ENCODE data around the gene SLC25A30.
A peak's percentile ranks its signal among the peaks of the same experiment; 100 is the strongest.

Gene SLC25A30, protein sequence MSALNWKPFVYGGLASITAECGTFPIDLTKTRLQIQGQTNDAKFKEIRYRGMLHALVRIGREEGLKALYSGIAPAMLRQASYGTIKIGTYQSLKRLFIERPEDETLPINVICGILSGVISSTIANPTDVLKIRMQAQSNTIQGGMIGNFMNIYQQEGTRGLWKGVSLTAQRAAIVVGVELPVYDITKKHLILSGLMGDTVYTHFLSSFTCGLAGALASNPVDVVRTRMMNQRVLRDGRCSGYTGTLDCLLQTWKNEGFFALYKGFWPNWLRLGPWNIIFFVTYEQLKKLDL

DNA sequence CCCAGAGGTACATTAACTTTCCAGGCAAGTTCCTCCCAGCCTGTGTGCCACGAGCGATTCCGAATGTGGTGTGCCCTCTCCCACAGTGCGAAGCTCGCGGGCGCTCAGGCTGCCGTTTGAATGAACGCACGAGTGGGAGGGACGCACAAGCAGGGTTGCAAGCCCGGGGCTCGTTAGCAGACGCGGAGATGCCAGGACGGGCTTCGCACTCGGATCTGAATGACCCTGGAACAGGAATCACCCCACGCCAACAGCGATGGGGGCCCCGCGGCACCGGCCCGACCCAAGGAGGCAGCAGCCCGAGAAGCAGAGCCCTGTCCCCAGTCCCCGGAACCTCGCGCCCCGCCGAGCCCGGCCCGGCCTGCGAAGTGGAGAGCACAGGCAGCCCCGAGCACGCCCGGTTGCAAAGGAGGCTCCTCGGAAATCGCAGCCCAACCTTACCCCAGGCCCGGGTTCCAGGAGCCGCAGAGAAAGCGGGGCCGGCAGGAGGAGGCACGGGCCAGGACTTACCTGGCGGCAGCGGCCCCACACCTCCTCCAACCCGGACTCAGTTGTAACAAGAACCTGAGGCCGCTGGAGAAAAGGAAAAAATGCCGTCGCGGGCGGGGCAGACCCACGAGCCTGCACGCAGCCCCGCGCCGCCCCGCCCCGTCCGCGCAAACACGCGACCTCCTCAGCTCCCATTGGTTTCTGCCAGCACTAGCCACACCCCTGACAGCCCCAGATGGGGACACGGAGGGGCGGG, at the start of gene SLC25A30:
SLC25A30 (minus strand) TSS at position 584 of the 745 bp plus-strand sequence. CDS start 6,948 bp downstream, outside the sequence.
- DNase-seq = peak; percentile 75

DNA sequence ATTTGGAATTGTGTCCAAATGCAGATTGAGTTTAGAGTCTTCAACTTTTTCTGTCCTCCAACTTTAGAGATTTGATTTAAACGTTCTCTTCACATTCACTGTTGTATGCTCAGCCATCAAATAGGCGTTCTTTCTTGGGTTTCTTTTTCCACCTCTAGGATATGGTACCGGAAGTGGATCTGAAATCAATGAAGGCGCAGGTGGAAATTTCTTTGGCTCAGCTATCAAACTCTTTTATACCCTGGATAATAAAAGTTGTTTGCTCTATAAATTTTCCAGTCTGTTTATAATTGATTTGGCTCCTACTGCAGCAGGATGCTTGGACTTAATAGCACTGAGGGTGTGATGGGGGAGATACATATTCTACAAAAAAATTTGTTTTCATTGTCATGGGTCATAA, 48.2 kb upstream of the SLC25A30 start:
- DNase-seq = no peak

DNA sequence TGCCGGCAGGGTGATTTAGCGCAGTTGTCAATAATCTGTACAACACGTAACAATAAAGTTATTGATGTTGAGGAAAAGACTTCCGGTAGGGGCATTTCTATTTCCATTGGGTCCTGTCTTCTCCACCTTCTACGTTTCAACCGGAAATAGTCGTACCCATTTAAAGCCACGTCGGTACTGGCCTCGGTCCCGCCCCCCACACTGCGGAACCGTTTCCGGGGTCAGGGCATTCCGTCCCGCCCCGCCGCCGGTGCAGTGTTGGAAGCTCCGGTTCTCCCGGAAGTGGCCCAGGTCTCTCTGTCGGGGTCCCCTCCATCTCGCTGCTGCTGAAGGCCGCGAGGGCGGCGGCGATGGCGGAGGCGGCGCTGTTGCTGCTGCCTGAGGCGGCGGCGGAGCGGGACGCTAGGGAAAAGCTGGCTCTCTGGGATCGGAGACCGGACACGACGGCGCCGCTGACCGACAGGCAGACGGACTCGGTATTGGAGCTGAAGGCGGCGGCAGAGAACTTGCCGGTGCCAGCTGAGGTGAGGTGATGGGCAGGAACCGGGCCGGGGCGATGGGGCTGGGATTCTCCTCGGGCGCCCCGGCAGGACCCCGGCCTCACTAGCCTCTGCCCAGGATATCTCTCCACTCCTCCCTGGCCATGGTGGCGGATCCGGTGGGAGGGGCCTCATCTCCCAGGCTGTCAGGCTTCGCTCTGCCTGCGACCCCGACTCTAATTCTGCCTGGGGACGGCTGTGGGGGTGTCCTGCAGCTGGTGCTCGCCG, 46.7 kb upstream of the SLC25A30 start, which contains the start of gene COG3:
COG3 (plus strand) TSS at position 253 of the 767 bp plus-strand sequence; CDS start at position 351, 98 bp downstream.
- DNase-seq = peak; percentile 88

DNA sequence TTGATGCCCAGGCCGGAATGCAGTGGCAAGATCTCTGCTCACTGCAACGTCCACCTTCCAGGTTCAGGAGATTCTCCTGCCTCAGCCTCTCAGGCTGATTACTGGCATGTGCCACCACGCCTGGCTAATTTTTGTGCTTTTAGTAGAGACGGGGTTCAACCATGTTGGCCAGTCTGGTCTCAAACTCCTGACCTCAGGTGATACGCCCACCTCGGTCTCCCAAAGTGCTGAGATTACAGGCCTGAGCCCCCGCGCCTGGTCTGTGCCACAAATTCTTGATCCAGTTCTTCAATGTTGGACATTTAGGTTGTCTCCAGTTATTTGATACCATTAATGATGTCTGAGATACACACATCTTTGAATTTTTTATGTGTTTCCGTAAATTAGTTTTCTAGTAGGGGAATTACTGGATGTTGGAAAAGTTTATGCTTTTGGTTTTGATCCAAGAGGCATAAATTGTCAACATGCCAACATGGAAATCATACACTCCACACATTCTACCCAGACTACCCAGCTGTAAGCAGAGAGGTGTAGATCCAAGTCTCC, 46.0 kb upstream of the SLC25A30 start:
- DNase-seq = no peak

DNA sequence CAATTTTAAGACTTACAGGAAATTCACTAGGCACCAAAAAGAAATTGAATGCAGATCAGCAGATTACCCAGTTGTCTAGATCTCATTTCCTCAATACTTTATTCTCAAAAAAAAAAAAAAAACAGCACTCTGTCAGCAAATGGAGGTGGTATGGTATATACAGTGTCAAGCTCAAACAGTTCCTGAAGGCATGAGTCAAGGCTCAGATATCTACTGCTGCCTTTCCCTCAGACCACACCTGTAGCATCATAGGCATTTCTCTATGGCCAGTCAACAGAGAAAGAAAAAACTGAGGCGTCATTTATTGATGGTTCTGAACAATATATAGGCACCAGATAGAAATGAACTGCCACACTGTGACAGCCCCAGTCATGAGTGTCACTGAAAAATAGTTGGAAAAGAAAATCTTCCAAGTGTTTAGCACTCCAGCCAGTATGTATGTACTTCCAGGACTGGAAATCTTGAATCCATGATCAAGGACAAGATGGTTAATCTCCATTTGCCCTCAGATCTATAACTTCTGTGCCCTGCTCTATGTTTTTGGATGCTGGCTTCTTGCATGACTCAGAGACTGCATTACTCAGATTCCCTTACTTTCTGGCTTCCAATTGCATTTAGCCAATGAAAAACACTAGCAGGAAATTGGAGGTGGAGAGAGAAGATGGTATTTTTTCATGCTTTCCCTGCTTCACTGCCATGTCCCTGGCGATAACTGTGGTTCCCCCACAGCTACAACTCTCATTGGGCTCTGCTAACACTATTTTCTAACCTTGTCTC, 38.2 kb upstream of the SLC25A30 start:
- no peak for DNase-seq

DNA sequence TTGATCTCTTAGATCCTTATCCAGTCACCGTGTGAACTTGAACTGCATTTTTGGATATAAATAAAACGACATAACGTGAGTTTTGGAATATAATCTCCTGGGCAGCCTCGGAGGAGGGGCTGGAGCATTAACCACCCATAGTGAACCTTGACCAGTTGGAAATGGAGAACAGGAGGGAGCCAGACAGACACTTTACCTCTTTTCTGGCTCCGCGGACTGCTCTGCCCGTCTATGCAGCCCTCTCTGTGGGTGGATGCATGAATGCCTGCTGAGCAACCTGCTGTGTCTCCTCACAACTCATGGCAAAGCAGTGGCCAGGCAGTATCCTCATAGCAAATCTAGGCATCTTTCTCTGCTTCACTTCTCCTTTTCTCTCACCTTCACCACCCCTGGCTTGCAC, 36.0 kb upstream of the SLC25A30 start:
- no peak for DNase-seq

DNA sequence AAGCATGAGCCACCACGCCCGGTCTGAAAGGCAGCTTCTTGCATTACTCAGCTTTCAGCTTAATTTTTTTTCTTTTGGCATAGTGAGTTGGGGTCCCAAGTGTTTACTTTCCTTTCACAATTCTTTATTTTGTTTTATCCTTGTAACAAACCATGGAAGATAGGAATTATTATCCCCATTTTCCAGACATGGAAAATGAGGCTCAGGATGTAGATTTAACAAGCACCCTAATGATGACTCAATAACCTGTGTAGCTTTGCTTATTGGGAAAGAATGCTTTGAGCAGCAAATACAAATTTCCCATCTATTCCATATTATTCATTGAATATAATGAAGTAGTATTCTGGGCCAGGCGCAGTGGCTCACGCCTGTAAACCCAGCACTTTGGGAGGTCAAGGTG, 33.1 kb upstream of the SLC25A30 start:
- no peak for DNase-seq

DNA sequence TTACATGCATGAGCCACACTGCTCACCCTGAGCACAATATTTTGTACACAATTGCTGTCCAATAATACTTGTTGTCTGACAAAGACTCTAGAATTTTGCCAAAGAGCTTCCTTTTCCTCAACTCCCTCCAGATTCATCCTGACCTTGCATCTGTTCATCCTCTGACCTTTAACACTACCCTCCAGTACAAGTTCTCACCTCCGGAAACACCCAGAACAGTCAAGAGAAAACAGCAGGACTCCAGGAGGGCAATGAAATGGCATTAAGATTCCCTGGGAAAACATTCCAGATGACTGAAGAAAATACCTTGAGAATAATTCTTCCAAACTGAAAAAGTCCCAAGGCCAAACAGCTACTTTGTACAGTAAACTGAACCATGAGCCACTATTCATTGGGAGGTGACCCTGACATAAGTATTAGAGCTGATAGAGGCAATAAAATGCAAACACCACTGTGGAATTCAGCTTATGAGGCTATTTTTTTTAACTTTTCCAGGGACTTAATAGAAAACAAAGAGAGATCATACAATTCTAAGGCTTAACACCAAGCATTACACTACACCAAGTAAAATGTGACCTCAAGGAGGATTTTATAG, 30.9 kb upstream of the SLC25A30 start:
- no peak for DNase-seq

DNA sequence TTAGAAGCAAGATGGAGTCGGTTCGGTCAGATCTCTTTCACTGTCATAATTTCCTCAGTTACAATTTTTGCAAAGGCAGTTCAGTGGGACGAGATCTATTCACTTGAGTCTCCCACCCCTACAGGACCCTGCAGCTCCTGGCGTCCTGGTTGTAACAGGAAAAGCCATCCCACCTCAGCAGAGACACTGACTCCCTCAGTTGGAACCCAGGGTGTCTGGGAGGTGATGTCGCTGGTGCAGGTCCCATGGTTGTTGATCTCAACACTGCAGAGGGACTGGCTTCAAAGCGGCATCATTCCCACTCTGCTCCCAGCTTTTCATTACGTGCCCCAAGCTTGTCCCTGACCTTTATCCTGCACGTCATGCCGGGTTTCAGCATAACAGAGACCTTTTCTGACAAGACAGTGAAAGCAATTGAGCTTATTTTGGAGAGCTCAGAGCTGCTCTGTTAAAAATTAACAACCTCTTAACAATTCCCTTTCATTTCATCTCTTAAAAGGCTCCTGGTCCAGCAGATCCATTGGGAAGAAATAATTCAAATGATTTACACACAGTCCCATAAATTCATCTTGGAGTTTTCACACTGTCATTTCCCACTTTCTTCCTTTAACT, 29.0 kb upstream of the SLC25A30 start:
- no peak for DNase-seq

DNA sequence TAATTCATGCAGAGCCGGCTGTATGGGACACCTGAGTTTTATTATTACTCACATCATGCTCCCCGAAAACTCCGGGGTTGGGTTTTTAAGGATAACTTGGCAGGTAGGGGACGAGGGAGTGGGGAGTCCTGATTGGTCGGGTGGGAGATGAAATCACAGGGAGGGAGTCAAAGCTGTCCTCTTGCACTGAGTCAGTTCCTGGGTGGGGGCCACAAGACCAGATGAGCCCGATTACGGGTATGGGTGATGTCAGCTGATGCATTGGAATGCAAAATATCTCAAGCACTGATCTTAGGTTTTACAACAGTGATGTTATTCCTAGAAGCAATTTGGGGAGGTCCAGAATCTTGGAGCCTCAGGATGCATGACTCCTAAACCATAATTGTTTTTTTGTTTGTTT, 28.0 kb upstream of the SLC25A30 start:
- DNase-seq = no peak

DNA sequence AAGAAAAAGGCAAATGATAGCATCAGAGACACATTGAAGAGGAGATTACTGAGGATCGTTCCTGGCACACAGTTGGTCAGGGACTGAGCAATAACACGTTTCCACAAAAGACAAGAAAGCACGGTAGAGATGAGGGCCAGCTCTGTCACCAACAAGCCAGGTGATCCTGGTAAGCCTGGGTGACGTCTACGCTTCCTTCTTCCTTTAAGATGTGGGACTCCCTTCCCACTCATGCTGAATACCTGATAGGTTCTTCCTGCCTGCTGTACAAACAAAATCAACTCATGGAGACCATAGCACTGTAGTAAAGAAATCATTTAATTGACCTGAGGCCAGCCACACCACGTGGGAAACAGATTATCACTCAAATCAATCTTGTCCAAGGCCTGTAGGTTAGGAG, 26.9 kb upstream of the SLC25A30 start:
- DNase-seq = no peak

DNA sequence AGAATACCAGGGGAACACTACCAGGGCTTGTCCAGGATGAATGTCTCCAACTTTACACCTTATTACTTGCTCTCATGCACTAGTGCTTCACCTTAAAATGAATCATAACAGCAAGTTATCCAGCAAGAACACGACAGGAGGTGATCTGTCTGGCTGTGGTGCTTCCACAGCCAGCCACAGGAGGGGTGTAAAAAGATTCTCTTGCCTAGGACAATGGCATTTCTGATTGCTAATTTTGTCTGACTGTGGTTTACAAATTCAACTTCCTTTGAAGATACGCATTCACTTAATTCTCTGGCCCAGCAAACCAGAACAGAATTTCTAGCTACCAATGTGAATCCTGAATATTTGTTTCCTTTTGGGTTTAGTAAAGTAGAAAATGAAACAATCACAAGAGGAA, 23.5 kb upstream of the SLC25A30 start:
- DNase-seq = no peak

DNA sequence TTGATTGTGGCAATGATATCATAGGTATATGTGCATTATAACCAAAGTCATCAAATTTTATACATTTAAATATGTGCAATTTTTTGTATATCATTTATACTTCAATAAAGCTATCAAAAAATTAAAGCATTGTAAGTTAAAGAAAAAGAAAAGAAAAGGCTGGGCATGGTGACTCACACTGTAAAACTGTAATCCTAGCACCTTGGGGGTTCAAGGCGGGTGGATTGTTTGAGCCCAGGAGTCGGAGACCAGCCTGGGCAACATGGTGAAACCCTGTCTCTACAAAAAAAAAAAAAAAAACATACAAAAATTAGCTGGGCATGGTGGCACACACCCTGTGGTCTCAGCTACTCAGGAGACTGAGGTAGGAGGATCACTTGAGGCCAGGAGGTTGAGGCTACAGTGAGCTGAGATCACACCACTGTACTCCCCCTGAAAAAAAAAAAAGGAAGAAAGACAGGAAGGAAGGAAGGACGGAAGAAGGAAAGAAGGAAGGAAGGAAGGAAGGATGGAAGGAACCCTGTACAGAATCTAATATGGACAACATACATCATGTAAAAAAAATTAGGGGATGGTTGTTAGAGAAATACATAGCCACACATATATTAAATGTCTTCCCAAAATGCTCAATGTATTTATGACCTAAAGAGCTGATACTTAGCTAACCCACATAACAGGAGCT, 21.7 kb upstream of the SLC25A30 start:
- DNase-seq = no peak

DNA sequence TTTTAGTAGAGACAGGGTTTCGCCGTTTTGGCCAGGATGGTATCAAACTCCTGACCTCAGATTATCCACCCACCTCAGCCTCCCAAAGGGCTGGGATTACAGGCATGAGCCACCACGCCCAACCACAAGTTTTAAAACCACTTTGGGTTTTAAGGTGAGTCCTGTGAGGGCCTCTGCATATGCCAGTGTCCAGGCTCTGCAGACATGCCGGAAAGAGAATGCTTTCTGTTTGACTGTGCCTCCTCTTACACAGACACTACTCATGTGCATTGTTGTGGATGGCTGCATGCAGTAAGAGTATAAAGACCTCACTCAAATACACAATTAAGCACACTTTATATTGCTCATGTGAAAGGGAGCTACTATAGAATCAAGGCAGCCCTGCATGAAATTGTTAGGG, 20.8 kb upstream of the SLC25A30 start:
- DNase-seq = no peak

DNA sequence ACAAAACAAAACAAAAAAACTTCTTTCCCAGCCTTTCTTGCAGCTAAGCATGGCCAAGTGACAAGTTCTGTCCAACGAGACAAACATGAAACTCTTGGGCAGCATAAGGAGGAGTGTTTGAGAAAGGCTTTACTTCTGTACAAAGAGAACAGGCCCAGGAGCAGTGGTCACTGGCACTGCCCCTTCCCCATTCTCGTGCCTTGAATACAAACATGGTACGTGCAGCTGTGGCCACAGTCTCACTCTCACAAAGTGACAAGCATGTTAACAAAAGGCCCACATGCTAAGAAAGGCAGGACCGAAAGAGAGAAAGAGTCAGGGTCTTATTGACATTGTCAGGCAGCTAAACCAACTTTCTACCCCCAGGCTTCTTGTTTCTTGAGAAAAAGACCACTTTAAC, 19.8 kb upstream of the SLC25A30 start:
- DNase-seq = no peak

DNA sequence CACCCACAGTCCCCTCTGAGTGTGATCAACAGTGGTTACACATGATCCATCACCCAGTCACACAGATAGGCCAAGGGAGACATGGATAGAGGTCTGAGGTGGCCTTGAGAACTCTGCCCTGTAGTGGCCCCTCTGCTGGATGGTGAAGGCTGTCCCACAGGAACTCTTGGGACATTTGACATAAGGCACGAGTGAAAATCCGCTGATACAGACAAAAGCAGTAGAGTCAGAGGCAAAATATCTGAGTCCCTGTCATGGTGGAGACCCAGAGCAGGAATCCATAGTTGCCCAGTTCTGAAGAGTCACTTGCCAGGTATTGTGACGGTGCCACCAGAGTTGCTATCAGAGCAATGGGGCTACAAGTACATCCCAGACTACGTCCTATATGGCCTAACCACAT, 18.8 kb upstream of the SLC25A30 start:
- no peak for DNase-seq

DNA sequence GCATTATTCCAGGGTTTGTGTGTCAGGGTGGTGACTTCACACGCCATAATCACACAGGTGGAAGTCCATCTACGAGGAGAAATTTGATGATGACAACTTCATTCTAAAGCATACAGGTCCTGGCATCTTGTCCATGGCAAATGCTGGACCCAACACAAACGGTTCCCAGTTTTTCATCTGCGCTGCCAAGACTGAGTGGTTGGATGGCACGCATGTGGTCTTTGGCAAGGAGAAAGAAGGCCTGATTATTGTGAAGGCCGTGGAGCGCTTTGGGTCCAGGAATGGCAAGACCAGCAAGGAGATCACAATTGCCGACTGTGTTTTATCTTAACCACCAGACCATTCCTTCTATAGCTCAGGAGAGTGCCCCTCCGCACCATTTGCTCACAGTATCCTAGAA, 18.2 kb upstream of the SLC25A30 start:
- no peak for DNase-seq

DNA sequence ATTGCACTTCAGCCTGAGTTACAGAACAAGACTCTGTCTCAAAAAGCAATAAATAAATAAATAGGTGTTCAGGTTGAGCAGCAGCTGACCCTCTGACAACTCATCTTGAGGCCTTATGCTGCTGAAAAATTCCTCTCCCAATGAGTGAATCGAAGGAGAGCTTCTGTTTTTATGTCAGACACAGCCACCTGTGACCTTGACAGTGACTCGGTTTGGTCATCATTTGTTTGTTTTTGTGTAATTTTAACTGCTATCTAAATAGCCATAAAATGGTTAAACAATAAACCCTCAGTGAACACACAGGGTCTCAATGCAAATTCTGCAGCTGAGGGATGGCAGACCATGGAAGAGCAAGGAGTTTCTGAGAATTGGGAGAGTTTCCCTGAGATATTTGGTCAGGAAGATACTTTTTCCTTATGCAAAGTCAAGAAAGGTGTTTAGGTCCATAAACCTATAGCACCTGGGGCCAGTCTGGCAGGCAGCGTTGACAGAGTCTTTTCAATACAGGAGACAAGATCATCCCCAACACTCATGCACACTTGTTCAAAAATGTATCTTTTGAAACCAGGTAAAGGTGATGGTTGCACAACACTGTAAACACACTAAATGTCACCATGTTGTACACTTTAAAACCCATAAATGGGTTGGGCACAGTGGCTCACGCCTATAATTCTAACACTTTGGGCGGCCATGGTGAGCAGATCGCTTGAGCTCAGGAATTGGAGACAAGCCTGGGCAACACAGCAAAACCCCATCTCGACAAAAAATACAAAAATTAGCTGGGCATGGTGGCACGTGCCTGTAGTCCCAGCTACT, 16.6 kb upstream of the SLC25A30 start:
- no peak for DNase-seq

DNA sequence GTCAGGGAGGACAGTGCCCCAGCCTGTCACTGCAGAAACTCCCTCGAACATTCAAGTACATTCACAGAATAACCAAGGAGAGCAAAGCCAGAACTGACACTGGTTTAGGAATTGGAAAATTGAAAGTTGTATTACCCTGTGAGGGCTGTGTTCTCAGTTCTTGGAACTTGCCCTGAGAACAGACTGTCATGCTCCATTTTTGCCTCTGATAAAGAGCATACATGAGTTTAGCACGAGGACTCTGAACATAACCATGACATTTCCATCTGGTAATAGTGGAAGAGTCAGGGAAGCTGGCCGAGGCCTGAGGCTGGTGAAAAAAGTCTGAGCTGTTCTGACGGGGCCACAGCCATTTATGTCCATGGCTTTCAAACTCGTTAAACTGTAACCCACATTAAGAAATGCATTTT, 15.2 kb upstream of the SLC25A30 start:
- DNase-seq = no peak

DNA sequence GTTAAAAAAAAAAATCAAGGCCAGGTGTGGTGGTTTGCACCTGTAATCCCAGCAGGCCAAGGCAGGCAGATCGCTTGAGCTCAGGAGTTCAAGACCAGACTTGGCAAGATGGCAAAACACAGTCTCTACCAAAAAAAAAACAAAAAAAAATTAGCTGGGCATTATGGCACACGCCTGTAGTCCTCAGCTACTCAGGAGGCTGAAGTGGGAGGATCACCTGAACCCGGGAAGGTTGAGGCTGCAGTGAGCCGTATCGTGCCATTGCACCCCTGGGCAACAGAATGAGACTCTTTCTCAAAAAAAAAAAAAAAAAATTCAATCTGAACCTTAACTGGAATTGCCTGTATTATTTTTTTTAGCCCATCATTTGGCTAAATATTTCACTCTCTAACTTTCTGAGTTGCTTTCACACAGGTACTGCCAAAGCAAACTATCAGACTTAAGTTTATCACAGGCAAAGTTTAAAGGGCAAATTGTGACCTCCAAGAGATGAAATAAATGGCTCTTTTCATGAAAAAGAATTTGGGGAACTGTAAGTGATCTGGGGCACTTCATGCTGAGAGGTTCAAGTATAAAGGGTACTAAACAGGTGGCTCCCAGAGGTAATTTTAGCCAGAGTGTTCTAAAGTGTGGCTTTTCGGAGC, 14.7 kb upstream of the SLC25A30 start:
- no peak for DNase-seq
